Stimulated activated CD8-positive, alpha-beta memory T cell treated with anti-CD3 and anti-CD28 coated beads, Interleukin-7, amount 100 ng/mL, for 1 hour (primary cell): ENCODE measurements around the gene YPEL3.
"Not testable (repeated sequence)": the region's sequence is repeated elsewhere in the genome, so short reads cannot be mapped to it uniquely, and the experiment has no call there.

ENCODE experiments used
- DNase-seq, 2 donors: peaks; one replicate each; pipeline ENCODE4 v3.0.0-alpha.2; 2020; ENCODE audit warnings: low read depth in 2 of 2

The YPEL3 gene

DNA sequence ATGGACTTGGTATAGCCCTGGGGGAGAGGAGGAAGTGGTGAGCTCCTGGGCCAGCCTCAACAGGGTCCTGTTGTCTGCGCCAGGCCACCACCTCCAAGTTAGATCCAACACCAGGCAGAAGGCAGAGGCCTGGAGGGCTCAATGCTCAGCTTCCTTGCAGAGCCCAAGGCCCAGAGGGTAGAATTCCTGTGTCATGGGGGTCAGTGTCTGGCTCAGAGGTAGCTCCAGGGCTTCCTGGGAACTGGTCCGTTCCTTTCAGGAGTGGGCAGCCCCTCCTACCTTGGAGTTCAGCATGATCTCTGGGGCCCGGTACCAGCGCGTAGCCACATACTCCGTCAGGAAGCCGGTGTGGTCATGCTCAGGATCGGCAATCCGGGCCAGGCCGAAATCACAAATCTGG lies 21.8 kb upstream of the YPEL3 start:
- DNase-seq: no peak

DNA sequence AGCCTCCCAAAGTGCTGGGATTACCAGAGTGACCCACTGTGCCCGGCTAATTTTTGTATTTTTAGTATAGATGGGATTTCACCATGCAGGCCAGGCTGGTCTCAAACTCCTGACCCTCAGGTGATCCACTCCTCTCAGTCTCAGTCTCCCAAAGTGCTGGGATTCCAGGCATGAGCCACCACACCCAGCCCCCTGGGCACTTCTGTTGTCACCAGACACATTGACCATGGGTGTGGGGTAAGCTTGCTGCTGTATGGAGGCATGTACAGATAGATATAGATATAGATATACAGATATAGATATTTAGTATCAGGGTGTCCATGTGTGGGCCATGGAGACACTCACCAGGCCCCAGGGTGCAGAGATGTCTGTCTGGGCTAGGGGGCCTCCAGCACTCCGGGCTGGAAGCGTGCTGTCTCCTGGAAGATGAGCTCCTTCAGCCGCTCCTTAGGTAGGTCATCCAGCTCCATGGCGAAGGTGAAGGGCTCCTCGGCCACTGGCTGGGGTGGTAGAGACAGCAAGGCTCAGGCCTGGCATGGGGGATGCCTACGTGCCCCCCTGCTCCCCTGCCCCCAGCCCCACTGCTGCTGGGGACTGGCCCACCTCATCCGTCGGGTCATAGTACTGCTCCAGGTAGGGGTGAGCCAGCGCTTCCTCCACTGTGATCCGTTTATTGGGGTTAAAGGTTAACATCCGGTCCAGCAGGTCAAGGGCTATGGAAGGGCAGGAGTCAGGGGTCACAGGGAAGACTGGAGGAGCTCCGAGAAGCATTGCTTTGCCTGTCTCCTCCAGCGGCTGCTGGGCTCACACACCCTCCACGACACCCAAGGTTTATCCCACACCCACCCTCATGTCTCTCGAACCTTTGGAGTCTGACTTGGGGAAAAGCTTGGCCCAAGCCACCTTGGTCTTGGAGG lies 20.5 kb upstream of the YPEL3 start:
- no peak for DNase-seq

DNA sequence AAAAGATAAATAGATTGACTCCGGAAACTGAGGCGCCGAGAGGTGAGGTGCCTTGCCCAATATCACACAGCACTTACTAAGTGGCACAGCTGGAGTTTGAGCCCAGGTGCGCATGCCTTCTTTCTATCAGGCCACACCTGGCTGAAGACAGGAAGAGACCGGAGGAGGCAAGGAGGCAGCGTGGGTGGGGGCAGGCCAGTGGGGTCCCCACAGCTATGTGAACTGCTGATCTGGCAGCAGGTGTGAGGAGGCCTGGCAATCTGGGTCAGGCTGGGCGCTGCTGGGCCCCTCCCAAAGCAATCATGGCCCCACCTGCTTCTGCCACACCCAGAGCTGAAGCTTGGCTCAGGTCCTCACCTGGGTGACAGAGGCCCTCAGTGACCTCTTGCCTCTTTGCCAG lies 19.2 kb upstream of the YPEL3 start:
- no peak for DNase-seq

DNA sequence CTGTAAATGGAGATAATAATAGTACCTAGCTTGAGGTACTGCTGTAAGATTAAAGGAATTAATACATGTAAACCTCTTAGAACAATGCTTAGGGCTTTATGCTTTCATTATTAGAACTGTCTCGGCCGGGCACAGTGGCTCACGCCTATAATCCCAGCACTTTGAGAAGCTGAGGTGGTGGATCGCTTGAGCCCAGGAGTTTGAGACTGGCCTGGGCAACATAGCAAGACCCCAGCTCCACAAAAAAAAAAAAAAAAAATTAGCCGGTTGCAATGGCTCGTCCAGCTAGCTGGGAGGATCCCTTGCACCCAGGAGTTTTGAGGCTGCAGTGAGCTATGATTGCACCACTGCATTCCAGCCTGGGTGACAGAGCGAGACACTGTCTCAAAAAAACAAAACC lies 18.8 kb upstream of the YPEL3 start:
- DNase-seq: not testable (repeated sequence)

DNA sequence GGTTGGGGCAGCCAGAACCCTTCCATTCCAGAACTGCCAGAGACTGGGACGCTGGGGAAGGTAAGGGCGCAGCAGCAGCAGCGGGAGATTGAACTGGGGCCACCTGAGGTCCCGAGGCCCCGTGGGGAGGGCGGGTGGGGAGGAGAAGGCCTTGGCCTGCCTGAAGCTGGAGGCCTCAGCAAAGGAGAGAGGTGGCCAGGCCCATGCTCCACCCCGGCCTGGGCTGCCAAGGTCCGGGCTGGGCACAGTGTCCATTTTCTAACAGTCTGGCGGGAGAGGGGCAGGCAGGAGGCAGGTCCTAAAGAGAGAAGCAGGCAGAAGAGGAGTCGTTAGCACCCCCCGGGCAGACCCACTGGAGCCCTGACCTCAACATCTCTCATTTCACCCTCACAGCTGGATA lies 18.4 kb upstream of the YPEL3 start:
- no peak for DNase-seq

DNA sequence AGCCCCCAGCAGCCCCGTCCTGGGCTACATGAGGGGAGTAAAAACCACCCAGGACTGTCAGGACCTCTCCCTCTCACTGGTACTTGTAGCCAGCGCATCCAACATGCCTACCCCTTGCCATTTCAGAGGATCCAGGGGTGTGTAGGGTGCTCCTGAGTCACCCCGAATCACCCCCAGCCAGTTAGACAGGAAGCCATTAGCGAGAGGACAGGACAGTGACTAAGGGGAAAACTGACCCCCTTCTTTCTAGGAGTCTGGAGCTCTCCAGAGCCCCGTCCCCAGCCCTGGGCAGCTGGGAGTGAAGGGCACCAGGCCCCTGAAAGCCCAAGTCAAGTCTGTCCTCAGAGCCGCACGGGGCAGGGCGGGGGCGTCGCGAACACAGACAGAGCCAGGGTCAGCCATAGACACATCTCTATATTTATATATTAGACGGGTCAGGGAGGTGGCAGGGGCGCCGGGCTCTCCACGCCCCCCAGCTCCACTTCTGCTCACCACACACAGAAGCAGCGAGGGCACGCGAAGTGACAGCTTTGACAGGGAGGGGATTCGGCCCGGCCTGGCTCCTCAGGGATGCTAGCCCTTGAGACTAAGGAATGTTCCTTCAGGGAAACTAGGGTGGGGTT lies 17.8 kb upstream of the YPEL3 start:
- no peak for DNase-seq

DNA sequence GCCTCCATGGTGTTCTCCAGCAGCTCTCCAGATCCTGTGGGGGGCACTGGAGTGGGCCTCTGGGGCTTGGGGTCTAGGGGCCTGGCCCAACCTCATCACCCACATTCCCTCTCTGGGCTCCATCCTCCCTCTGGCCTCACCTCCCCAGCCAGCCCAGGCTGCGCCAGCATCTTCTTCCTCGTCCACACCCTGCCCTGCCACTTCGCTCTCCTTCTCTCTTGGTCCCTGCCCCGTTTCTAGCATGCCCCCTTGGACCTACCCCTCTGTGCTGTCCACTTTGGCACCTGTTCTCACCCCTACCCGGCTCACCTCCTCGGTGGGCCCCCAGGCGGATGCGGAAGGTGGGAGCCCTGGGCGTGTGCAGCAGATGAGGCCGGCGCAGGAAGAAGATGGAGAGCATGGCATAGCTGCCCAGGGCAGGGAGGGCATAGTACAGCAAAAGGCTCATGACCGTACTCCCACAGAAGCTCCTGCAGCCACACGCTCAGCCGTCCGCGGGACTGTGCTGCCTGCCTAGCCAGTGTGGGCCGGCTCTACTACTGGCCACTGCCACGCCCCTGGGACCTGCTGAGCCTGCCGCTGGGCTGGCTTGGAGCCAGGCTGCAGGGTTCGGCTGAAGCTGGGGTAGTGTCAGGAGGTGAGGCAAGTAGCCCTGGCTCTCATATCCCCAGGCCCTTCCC lies 17.2 kb upstream of the YPEL3 start, which contains the start of gene GDPD3:
Gene GDPD3, minus strand, starts transcription at position 507 of the 680 bp plus-strand sequence. Its CDS starts 59 bp downstream, at position 448.
- no peak for DNase-seq

DNA sequence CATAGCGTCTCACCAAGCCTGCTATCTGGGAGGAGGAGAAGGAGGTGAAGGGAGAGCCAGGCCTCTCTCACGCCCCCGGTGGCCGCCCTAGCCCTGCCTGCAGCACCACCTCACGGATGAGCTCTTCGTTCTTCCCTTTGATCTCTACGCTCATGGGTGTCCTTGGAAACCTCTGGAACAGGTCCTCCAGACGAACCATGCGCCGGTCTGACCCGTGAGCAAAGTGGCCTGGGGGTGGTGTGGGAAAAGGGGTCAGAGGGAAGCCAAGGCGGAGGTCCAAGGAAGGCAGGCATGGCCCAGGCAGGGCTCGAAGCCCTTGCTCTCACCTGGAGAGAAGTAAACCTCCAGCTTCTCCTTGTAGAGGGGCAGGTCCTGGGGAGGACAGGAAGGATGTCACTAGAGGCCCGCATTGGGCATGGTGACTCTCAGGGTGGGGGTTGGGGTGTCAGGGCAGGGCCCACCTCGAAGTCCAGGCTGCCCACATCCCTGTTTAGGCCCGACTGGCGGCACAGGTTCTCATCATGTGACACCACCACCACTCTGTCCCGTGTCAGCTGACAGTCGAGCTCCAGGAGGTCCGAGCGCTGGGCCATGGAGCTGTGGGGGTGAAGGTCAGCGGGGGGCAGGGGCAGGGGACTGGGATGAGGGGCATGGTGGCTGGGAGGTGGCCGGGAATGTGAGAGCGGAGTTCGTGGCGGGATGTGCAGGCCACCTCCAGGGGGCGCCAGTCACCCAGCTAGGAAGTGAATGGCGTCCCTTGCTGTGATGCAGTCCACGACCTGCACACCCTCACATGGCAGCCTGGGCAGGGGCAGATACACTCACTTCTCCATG lies 16.4 kb upstream of the YPEL3 start:
- DNase-seq: no peak

DNA sequence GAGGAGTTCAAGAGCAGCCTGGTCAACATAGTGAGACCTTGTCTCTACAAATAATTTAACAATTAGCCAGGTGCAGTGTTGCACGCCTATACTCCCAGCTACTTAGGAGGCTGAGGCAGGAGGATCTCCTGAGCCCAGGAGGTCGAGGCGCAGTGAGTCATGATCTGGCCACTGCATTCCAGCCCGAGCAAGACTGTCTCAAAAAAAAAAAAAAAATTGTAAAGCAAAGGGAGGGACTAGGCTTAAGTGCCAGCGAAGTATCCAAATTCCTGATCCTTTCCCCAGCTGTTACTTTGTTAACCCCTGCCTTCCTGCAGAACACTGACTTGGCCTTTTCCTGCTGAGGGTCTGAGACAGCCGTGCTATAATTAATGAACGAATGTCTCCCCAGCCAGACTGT lies 14.6 kb upstream of the YPEL3 start:
- DNase-seq: no peak

DNA sequence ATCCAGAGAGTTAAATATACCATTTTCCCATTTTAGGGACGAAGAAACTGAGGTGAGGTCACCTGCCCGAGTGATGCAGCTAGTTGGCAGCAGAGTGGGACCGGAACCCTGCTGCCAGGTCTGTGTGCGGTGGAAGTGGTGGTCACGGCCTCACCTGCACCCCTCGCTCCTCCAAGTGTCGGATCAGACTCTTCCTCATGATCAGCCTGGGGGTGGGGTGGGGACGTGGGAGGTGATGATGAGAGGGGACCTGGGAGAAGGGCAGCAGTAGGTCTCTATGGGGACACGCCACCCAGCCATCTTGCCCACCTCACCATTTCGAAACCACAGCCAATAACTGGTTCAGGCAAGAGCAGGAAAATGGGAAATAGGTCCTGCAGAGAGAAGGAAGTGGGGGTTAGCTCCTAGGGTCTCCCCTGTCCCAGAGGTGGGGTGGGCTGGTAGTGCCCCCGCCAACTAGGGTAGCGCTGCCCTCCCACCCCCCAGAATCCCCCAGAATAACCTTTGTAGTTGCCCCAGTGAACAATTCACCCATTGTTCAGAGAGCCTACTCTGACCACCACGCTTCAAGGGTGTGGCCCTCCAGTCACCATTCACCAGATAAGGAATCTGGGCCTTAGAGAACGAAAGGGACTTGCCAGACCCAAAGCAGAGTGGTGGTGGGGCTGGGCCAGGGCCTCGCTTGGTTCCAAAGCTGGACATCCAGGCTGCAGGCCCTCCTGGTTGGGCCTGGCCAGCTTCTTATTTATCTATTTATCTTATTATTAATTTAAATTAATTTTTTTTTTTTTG lies 12.2 kb upstream of the YPEL3 start:
- DNase-seq: no peak

DNA sequence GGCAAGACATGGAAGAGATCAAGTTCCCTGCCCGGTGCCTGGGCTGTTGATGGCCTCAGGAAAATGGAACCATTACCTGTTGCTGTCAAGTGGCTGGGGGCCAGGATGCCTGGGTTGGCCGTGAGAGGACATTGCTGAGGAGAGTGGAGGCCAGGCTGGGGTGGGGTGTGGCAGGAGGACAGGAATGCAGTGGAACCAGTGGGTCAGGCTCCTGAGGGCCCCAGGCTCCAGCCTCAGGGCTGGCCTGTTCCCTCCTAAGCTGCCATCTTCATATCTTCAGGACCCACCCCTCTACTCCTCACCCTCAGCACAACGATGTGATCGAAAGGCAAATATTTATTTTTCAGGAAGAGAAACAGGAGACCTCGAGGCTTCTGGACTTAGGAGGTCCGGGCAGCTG lies 8.5 kb upstream of the YPEL3 start:
- no peak for DNase-seq

DNA sequence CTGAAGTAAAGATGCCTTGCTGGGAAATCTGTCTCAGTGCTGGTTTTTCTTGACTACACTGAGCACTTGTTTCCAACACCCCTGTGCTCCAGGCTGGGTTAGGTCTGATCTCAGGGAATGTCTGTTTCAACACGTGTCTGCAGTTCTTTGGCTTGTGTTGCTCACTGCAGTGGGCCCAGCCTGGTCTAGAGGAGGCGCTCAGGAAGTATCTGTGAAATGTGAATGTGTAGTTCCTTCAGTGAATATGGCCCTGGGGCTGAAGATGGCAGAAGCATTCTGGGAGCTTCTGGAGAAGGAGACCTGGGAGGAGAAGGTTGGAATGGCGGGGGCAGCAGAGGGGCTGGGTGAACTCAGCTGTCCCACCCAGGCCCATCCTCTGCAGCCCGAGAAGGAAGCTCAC lies 8.1 kb upstream of the YPEL3 start:
- DNase-seq: no peak

DNA sequence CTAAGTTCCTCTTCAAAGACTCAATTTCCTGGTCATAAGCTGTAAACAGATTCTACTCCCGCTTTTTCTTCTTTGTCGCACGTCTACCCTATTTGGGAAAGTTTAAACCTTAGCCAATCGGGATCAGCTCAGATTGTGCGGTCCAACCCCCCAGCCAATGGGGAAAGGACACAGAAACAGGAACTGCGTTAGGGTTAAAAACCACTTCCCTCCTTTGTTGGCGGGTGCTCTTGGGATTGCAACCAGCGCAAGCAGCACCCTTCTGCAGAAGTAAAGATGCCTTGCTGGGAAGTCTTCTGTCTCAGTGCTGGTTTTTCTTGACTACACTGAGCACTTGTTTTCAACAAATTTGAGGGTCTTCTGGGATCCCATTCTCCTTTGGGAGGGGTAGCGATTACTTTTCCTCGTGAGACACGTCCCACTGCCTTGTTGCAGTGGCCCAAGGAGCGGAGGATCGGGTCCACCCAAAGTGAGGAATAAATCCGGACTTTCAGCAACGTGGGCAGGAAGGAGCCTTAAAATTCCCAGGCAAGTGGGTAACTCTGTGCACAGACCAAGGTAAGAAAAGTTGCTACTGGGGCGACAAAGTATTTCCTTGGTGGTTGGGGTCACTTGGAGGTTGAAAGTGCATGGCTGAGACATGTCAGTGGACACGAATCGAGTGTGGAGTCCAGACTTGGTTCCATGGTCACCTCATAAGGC lies 1.0 kb upstream of the YPEL3 start:
- DNase-seq: no peak

DNA sequence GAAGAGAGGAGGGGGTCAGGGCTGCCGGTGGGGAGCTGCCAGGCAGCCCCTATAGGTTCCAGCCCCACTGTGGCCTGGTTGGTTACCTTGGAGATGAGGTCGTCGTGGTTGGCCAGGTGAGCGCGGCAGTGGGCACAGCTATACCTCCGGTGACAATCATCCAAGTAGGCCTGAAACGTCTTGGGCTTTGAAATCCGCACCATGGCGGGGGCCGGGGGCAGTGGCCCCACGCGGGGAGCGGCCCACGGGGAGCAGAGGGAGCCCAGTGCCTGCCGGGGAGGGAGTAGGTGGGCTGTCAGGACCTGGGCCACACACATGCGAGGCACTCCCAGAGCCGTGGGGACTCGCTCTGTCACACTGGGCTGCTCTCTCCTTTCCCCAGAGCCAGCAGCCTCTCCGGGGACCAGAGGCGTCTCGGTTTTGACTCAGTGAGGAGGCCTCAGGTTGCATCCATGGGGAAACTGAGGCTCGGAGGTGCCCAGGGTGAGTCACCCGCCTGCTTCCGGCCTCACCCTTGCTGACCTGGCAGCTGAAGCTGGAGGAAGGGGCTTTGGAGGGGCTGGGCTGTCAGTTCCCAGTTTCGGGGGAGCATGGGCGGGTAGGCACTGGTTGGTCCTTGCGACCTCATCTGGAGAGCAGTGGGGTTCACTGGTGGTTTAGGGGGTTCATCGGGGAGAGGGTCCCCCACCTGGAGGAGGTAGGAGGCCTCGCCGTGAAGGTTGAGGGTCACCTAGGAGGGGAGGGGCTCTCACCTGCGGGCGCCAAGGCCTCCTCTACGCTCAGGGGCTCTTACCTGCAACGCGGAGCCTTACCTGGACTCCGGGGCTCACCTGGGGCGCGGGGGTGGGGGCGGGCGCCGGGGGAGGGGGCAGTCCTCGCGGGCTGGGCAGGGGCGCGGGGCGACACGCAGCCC lies 591 bp downstream of the YPEL3 start:
- no peak for DNase-seq

DNA sequence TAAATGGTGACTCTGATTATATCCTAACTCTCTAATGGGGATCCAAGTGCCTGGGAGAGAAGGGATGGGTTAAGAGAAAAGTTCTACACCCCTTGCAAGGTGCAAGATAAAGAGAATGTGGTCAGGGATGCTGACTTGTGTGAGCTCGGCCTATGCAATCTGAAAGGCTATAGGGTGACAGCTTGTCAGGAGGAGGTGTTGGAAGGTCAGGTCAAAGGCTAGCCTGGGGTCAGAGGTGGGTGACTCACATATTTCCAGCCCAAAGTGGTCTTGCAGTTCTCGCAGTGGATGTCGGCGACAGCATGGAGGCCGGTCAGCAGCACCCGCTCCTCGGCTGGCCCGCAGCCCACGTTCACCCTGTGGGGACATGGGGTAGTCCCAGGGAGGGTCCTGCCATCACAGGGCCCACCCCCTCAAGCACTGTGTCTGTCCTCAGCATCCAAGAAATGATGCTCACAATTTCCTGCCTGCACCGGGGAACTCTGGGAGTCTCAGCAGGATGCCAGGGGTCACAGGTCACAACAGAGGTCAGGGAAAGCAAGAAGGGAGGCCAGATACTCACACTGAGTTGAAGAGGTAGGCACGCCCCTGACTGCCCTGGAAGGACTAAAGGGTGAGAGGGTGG lies 1.4 kb downstream of the YPEL3 start:
- no peak for DNase-seq

DNA sequence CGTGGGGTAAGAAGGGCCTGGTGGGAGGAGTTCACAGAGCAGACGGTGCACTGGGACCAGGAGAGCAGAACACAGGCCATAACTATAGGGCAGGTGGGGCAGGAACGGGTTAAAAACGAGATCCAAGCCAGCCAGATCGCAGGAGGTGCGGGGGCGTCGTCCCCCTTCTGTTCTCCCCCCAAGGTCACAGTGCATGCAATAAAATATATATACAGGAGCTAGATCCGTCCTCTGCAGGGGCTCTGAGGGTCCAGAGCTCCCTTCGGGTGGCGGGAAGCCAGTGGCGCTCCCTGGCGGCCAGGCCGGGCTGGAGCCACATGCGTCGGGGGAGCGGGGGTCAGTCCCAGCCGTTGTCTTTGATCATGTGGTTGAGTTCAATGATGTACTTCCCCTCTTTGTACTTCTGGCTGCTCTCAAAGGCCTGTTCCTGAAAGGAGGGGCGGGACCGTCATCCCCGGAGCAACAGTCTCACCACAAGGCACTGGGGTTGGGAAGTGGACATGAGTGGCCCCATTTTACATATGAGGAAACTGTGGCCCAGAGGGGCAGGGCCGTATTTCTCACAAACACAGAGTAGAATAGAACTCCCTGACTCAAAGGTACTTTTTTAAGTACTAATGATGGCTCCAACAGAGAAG lies 3.5 kb downstream of the YPEL3 start:
- DNase-seq: no peak

DNA sequence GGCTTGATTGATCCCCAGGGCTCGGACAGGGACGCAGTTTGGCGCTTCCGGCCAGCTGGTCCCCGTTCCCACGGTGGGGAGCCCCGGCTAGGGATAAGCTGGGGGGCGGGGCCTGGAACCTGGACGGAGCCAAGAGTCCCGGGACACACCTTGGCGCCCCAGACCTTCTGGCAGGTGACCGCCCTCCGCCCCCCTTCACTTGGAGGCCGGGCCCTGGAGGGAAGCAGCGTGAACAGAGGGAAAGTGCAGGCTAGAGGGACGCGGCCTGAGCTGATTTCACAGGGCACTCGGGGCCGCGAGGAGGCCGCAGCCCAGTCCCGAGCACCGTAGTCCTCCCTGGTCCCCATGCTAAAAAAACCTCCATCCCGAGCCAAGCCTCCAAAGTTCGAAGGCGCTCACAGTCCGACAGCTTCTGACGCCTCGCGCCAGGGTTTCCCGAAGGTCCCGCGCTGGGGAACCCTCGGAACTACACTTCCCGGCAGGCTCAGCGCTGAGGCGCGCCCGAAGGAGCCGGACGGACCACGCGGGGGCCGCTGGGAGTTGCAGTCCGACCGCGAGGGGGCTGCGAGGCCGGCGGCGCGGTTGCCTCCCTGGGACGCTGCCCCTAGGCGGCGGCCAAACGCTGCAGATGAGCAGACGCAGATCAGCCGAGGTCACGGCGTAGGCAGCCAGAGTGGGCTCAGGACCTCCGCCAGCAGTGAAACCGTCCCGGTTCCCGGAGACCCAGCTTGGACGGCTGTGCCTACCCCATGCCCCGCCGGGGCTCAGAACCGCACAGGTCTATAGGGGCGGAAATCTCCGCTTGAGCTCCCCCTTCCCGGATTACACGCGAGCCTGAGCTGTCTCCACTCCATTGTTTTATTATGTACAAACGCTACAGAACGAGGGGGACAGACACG lies 4.3 kb downstream of the YPEL3 start, which contains the start of gene TBX6:
Gene TBX6, minus strand, starts transcription at position 451 of the 899 bp plus-strand sequence. CDS start 731 bp downstream, outside the sequence.
- peak; percentile 82 to 86 for DNase-seq
